Measurements from ENCODE around the gene C1orf232. TPM values are rescaled to one million over a fixed set of nuclear protein-coding genes. Genes with fewer than 3 reads are reported as not detected.
A peak's percentile ranks its signal among the peaks of the same experiment; 100 is the strongest.

C1orf232 gene
- polyA plus RNA-seq, 2 of the 4 experiments (the other 2 are of a cell fraction) = not detected

GRCh38 chr1:26169198-26169554 is 413 bp upstream of the C1orf232 start:
- FAIRE-seq (no peak), ATAC-seq (no peak), DNase-seq (ENCODE audit: low read depth in 1 of 2, low spot score in 1 of 2) (no peak)
- H3K9me3 ChIP-seq = no peaks in the 10 kb centered on the region
- H3K4me3 ChIP-seq = peak overlapping the region; percentile 95; the same call in 2 of the 3 replicates
- TF ChIP-seq TP53 (CRISPR knock-in tag; IDR thresholded peaks at IDR 0.05) (no peak), FOSL2 (IDR thresholded peaks at IDR 0.05) (no peak), FOSL2 (CRISPR knock-in tag; IDR thresholded peaks at IDR 0.05) (no peak), EP300 (IDR thresholded peaks at IDR 0.05) (no peak), RAD21 (conservative IDR thresholded peaks at IDR 0.05 in 1 of 2, IDR thresholded peaks at IDR 0.05 in 1 of 2) (no peak), HEYL (CRISPR knock-in tag; IDR thresholded peaks at IDR 0.05) (no peak), PBX3 (IDR thresholded peaks at IDR 0.05) (no peak), CBX2 (IDR thresholded peaks at IDR 0.05; ENCODE audit: borderline replicate concordance, low read depth) (no peak), POLR2AphosphoS2 (conservative IDR thresholded peaks at IDR 0.05; ENCODE audit: low read length) (no peak), KDM1A (IDR thresholded peaks at IDR 0.05; ENCODE audit: low read depth) (no peak), HOXB5 (CRISPR knock-in tag; IDR thresholded peaks at IDR 0.05) (no peak), BHLHE40 (IDR thresholded peaks at IDR 0.05; ENCODE audit: low read depth, low read length) (no peak), CEBPB (IDR thresholded peaks at IDR 0.05) (no peak)
- TF ChIP-seq, protein P1, sequence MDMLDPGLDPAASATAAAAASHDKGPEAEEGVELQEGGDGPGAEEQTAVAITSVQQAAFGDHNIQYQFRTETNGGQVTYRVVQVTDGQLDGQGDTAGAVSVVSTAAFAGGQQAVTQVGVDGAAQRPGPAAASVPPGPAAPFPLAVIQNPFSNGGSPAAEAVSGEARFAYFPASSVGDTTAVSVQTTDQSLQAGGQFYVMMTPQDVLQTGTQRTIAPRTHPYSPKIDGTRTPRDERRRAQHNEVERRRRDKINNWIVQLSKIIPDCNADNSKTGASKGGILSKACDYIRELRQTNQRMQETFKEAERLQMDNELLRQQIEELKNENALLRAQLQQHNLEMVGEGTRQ (IDR thresholded peaks at IDR 0.05) = no peak
- TF ChIP-seq, protein P2, sequence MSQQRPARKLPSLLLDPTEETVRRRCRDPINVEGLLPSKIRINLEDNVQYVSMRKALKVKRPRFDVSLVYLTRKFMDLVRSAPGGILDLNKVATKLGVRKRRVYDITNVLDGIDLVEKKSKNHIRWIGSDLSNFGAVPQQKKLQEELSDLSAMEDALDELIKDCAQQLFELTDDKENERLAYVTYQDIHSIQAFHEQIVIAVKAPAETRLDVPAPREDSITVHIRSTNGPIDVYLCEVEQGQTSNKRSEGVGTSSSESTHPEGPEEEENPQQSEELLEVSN (IDR thresholded peaks at IDR 0.05; ENCODE audit: borderline replicate concordance, low read depth) = no peak
- H3K27ac ChIP-seq = peak overlapping the region; percentile 90 to 99; a peak in 5 of 6 replicates
- ChIA-PET CTCF (interaction anchor here (0.6 to 3.7 kb wide), 34 partner anchors 8 to 271 kb away, joined by 3 to 33 read pairs (median 4); partner anchors contain the start of genes CATSPER4, CEP85, CNKSR1 and DHDDS), POLR2A (interaction anchor here (0.5 to 1.6 kb wide), 3 partner anchors 58 to 264 kb away, joined by 6 to 15 read pairs (median 8); partner anchors contain the start of genes CEP85 and PDIK1L)
- peaks cover 10% of the 10 kb centered on the region; the same call in 2 of the 3 replicates for H3K4me1 ChIP-seq
- WGBS (ENCODE audit: missing lambda C conversion rate) = 72% methylated on average over 4 of the region's 4 CpGs
- H3K4me2 ChIP-seq = peak overlapping the region; percentile 87

DNA sequence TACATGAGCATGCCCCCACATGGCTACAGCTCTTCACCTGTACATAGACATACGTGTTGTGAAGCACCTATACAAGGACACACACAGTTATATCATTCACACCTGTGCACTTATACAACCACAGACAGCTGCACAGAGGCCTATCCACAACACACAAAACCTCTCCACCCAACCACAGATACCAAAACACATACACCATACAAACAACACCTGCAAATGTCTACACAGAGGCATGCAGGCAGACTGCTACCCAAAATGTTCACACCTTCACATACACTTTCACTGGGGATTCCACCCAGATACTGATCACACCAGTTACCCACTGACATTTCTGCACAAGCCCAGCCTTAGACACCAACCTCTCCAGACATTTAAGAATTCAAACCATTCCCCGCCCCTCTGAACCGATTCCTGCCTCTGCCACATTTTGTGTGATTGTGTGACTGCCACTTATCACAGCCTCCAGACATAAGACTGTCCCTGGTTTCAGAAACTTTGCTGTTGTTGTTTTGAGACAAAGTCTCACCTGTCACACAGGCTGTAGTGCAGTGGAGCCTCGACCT is 2.0 kb downstream of the C1orf232 start:
- H3K4me2 ChIP-seq = no peak overlapping the region
- WGBS (ENCODE audit: missing lambda C conversion rate) = 52% methylated on average over 4 of the region's 4 CpGs
- POLR2A ChIA-PET = no interaction called here
- CTCF ChIA-PET = interaction anchor here (0.6 to 0.7 kb wide), 3 partner anchors 144 to 916 kb away, joined by 3 read pairs; no protein-coding TSS in a partner anchor
- no peak for TF ChIP-seq RNF2 (IDR thresholded peaks at IDR 0.05; ENCODE audit: borderline replicate concordance, low read depth)
- no peak for DNase-seq (ENCODE audit: low read depth in 1 of 2, low spot score in 1 of 2)
- ATAC-seq = no peak
- H3K27ac ChIP-seq = no peak overlapping the region
- H3K9me3 ChIP-seq = no peaks in the 10 kb centered on the region
- peaks cover 10% of the 10 kb centered on the region; the same call in 2 of the 3 replicates for H3K4me1 ChIP-seq
- no peak overlapping the region for H3K4me3 ChIP-seq
- FAIRE-seq = no peak

DNA sequence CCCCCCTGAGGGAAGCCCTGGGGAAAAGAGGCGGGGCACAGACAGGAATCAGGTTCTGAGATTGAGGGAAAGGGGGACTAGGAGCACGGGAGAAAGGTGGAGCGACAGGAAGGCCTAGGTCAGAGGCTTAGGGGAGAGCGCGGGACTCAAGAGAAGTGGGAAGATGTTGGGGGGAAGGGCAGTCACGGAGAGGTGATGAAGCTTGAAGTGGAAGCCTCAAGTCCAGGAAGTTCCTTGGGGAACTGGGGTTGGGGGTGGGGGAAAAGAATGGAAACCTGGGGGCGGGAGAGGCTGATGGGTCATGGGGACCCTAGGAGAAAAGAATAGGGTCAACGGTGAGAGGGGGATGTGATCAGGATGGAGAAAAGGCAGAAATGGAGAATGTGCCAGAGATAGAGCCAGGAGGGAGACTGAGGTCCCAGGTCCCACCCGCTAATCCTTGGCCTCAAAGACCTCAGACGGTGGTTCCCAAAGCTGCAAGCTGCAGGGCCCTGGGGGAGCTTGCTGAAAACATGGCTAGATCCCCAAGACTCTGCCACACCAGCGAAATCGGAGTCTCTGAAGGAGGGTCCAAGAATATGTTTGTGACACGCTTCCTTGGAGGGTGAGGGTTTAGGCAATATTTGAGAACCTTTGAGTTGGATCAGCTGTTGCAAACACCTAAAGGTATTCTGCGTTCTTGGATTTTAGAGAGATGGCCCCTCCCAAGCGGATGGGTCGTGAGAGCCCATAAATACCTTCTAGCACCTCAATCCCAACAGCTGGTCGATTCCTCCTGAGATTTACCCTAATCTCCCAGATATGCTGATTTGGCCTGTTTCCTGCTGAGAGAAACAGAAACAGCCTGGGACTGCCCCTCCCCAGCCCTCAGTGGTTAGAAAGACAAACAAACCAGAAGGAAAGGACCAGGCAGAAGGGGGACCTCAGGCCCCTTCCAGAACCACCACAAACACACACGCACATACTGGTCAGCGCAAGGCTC is 3.6 kb downstream of the C1orf232 start:
- H3K4me2 ChIP-seq = peak overlapping the region; percentile 84
- H3K4me3 ChIP-seq = no peak overlapping the region; the same call in 2 of the 3 replicates
- H3K27ac ChIP-seq = peak overlapping the region; percentile 88 to 89; a peak in 5 of 6 replicates
- POLR2A ChIA-PET = no interaction called here
- H3K4me1 ChIP-seq = 0 out of 3 replicates have a peak, but pooled peaks cover 6% of the 10 kb centered on the region
- CTCF ChIA-PET = interaction anchor here (0.6 to 1.7 kb wide), 9 partner anchors 9 to 1473 kb away, joined by 3 to 6 read pairs (median 4); partner anchors contain the start of gene CEP85
- no peaks in the 10 kb centered on the region for H3K9me3 ChIP-seq
- ATAC-seq (no peak), FAIRE-seq (no peak), DNase-seq (ENCODE audit: low read depth in 1 of 2, low spot score in 1 of 2) (no peak)
- 82% methylated on average over 18 of the region's 19 CpGs for whole genome bisulfite sequencing (ENCODE audit: missing lambda C conversion rate)
- no peak for TF ChIP-seq EHMT2 (IDR thresholded peaks at IDR 0.05; ENCODE audit: low read depth)
- TF ChIP-seq FOSL2 (IDR thresholded peaks at IDR 0.05) = no peak
- TF ChIP-seq FOSL2 (CRISPR knock-in tag; IDR thresholded peaks at IDR 0.05) = no peak
- TF ChIP-seq REST (IDR thresholded peaks at IDR 0.05) = no peak
- no peak for TF ChIP-seq CEBPB (IDR thresholded peaks at IDR 0.05)
- TF ChIP-seq, protein P3, sequence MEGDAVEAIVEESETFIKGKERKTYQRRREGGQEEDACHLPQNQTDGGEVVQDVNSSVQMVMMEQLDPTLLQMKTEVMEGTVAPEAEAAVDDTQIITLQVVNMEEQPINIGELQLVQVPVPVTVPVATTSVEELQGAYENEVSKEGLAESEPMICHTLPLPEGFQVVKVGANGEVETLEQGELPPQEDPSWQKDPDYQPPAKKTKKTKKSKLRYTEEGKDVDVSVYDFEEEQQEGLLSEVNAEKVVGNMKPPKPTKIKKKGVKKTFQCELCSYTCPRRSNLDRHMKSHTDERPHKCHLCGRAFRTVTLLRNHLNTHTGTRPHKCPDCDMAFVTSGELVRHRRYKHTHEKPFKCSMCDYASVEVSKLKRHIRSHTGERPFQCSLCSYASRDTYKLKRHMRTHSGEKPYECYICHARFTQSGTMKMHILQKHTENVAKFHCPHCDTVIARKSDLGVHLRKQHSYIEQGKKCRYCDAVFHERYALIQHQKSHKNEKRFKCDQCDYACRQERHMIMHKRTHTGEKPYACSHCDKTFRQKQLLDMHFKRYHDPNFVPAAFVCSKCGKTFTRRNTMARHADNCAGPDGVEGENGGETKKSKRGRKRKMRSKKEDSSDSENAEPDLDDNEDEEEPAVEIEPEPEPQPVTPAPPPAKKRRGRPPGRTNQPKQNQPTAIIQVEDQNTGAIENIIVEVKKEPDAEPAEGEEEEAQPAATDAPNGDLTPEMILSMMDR (IDR thresholded peaks at IDR 0.05) = no peak
- TF ChIP-seq HEYL (CRISPR knock-in tag; IDR thresholded peaks at IDR 0.05) = no peak
- no peak for TF ChIP-seq CBX8 (IDR thresholded peaks at IDR 0.05)
- no peak for TF ChIP-seq SMC3 (IDR thresholded peaks at IDR 0.05)
- no peak for TF ChIP-seq ZC3H11A (IDR thresholded peaks at IDR 0.05)
- no peak for TF ChIP-seq SREBF2 (IDR thresholded peaks at IDR 0.05)

Measured in A549 (cell line).